Thyroid gland (tissue), 4 donors: ENCODE results near the gene MYO1G. TPM values are rescaled to one million over a fixed set of nuclear protein-coding genes. Genes with fewer than 3 reads are reported as not detected.

ENCODE experiments used
- DNase-seq, 2 donors: peaks; one replicate each; pipeline ENCODE4 v3.0.0-alpha.2; 2019
- H3K27ac ChIP-seq, 3 donors: fragments of 200-600 bp; sonication (generic); 1 replicate in 2 of 3; 2 replicates in 1 of 3; pipeline ENCODE4 v1.5.1; 2016 to 2019; ENCODE audit warnings: mild to moderate bottlenecking in 1 of 3, moderate library complexity in 1 of 3
- H3K27me3 ChIP-seq: fragments of 200-600 bp; sonication (generic); one replicate; pipeline ENCODE4 v1.5.1; 2019
- H3K36me3 ChIP-seq, 2 donors: fragments of 200-600 bp; sonication (generic); one replicate each; pipeline ENCODE4 v1.5.1; 2016 to 2019
- H3K4me1 ChIP-seq, 2 donors: fragments of 200-600 bp; sonication (generic); one replicate each; pipeline ENCODE4 v1.5.1; 2017 to 2019
- H3K4me3 ChIP-seq, 3 donors: fragments of 200-600 bp; sonication (generic); replicated peaks in 1 of 3; 1 replicate in 2 of 3; 2 replicates in 1 of 3; pipeline ENCODE4 v1.5.1; 2016; ENCODE audit warnings: mild to moderate bottlenecking in 1 of 3
- H3K9me3 ChIP-seq: fragments of 200-600 bp; sonication (generic); one replicate; pipeline ENCODE4 v1.5.1; 2017
- POLR2A ChIP-seq, 2 donors: fragments of 450-650 bp; IDR thresholded peaks; one replicate each; pipeline ENCODE4 v1.6.1; 2017; ENCODE audit warnings: antibody characterized with exemption in 2 of 2, mild to moderate bottlenecking in 2 of 2, moderate library complexity in 1 of 2
- WGBS, 2 donors: methylation state at CpG; one replicate each; pipeline ENCODE4 v1.1.5; 2017; 5-methylcytosine and 5-hydroxymethylcytosine counted together
- intact Hi-C: fragments of 100-400 bp; cut with DNase I; formaldehyde crosslinking; loops from one replicate; pipeline ENCODE4 v1.15.1; 2023
- total RNA-seq, 4 donors: library from RNA; depleted of rRNA; stranded (reverse); fragments of >200 nt; gene quantifications; one replicate each; pipeline ENCODE4 v1.2.3, GENCODE V29; 2016
- TF ChIP-seq, protein P1 (sequence below), 6 experiments: fragments of 200-600 bp in 3 of 6; fragments of 450-650 bp in 3 of 6; sonication (generic) in 3 of 6; IDR thresholded peaks; one replicate each; pipeline ENCODE4 v1.5.1; 2016 to 2019; ENCODE audit warnings: antibody characterized with exemption in 6 of 6, mild to moderate bottlenecking in 2 of 6, inconsistent platforms in 1 of 6, moderate library complexity in 1 of 6

Gene MYO1G
- total RNA-seq, 4 donors from 2014 or later: 0.78 to 3.8 (median 2.0) TPM

GRCh38 chr7:44958645-44959344 is 20.0 kb downstream of the MYO1G start:
- no peaks in the 10 kb centered on the region for H3K9me3 ChIP-seq

DNA sequence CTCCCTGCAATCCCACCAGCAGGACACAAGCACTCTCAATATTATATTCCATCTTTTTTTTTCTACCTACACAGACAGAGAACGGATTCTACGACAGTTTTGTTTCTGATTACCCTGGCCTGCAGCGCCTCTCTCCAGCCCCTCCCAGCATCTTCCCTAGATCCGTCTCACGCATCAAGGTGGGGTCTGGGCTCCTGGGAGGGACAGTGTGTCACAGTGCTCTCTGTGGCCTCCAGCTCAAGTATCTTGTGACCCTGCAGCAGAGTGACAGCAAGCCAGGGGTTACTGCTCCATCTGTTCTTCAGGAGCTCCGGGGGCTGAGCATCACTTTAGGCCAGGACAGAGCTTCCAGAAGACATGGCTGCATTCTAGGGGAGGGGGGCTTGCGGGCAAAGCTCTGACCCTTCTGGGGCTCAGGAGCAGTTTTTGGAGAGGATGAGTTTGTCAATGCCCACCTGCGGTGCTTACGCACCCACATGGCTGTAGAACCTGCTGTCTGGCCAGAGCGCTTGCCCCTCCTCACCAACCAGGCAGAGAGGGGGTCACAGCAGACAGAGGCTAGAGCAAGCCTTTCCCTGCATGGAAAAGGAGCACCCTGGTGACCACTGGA is 22.6 kb downstream of the MYO1G start:
- no peak for DNase-seq
- no peak for TF ChIP-seq POLR2A (IDR thresholded peaks at IDR 0.05)
- TF ChIP-seq, protein P1, sequence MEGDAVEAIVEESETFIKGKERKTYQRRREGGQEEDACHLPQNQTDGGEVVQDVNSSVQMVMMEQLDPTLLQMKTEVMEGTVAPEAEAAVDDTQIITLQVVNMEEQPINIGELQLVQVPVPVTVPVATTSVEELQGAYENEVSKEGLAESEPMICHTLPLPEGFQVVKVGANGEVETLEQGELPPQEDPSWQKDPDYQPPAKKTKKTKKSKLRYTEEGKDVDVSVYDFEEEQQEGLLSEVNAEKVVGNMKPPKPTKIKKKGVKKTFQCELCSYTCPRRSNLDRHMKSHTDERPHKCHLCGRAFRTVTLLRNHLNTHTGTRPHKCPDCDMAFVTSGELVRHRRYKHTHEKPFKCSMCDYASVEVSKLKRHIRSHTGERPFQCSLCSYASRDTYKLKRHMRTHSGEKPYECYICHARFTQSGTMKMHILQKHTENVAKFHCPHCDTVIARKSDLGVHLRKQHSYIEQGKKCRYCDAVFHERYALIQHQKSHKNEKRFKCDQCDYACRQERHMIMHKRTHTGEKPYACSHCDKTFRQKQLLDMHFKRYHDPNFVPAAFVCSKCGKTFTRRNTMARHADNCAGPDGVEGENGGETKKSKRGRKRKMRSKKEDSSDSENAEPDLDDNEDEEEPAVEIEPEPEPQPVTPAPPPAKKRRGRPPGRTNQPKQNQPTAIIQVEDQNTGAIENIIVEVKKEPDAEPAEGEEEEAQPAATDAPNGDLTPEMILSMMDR (IDR thresholded peaks at IDR 0.05): no peak
- intact Hi-C loops: no loop called here
- Histone ChIP-seq H3K27me3 (no peaks in the 10 kb centered on the region), H3K27ac (no peak overlapping the region), H3K36me3 (no peaks in the 10 kb centered on the region), H3K4me3 (no peak overlapping the region), H3K9me3 (no peaks in the 10 kb centered on the region), H3K4me1 (no peaks in the 10 kb centered on the region)
- 89 to 92% methylated on average over 10 of the region's 10 CpGs for WGBS, 2 donors

More at GRCh38 chr7:44958645-44959344, 20.0 kb downstream of the MYO1G start:
- DNase-seq: no peak
- no peaks in the 10 kb centered on the region for H3K36me3 ChIP-seq
- H3K4me1 ChIP-seq: peaks cover 9 to 12% of the 10 kb centered on the region in 2 donors
- WGBS, 2 donors: 70 to 78% methylated on average over 8 of the region's 8 CpGs
- H3K4me3 ChIP-seq: no peak overlapping the region
- intact Hi-C loops: no loop called here
- no peak overlapping the region for H3K27ac ChIP-seq
- no peaks in the 10 kb centered on the region for H3K27me3 ChIP-seq
- TF ChIP-seq, protein P1 (IDR thresholded peaks at IDR 0.05): no peak
- no peak for TF ChIP-seq POLR2A (IDR thresholded peaks at IDR 0.05)

GRCh38 chr7:44955733-44956132 is 23.1 kb downstream of the MYO1G start:
- 70 to 89% methylated on average over 2 of the region's 2 CpGs for WGBS, 2 donors
- H3K9me3 ChIP-seq: no peaks in the 10 kb centered on the region
- no peak overlapping the region for H3K4me3 ChIP-seq
- no peak for DNase-seq
- H3K4me1 ChIP-seq: no peaks in the 10 kb centered on the region
- no peaks in the 10 kb centered on the region for H3K27me3 ChIP-seq
- no peaks in the 10 kb centered on the region for H3K36me3 ChIP-seq
- no peak for TF ChIP-seq POLR2A (IDR thresholded peaks at IDR 0.05)
- TF ChIP-seq, protein P1 (IDR thresholded peaks at IDR 0.05): no peak
- intact Hi-C loops: no loop called here
- no peak overlapping the region for H3K27ac ChIP-seq

DNA sequence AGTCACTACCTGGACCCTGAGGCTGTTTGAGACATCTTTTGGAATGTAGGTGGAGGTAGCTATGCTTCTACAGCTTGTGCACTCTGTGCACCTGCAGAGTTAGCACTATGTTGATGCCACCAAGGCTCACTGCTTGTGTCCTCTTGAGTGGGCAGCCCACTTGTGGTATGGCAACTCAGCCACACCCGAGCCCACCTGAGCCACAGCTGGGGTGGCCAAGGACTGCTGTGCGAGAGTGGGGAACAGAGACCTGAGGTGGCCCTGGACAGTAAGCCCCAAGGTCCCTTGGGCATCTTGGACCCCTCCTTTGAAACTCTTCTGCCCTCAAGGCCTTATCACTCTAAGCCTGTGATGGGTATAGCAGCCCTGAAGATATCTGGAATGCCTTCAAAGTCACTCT is 25.7 kb downstream of the MYO1G start:
- Histone ChIP-seq H3K36me3 (no peaks in the 10 kb centered on the region), H3K27ac (no peak overlapping the region), H3K9me3 (no peaks in the 10 kb centered on the region), H3K4me1 (no peaks in the 10 kb centered on the region), H3K27me3 (no peaks in the 10 kb centered on the region), H3K4me3 (no peak overlapping the region)
- intact Hi-C loops: no loop called here
- no peak for TF ChIP-seq POLR2A (IDR thresholded peaks at IDR 0.05)
- TF ChIP-seq, protein P1 (IDR thresholded peaks at IDR 0.05): no peak
- DNase-seq: no peak
- WGBS, 2 donors: 60% methylated on average over 1 of the region's 2 CpGs; no CpG with 5 or more reads in 1 of the 2 donors

DNA sequence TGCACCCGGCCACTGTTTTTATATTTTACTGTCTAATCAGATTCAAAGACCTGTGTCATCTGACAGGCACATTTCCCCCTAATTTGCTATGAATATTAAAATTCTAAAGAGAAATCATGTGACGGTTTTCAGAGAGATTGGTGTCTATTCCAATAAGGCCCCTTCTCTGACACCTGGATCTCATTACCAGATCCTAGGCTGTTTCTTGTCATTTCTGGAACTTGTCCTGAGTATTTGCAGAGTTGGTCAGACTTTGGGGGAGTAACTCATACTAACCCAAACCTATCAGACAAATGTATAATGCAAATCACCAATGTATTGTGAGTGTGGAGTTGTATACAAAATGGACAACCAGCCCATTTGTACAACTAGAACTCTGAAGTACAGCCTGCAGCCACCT is 29.5 kb downstream of the MYO1G start:
- H3K27me3 ChIP-seq: no peaks in the 10 kb centered on the region
- H3K36me3 ChIP-seq: no peaks in the 10 kb centered on the region
- no peak overlapping the region for H3K27ac ChIP-seq
- H3K9me3 ChIP-seq: no peaks in the 10 kb centered on the region
- H3K4me1 ChIP-seq: no peaks in the 10 kb centered on the region
- intact Hi-C loops: no loop called here
- TF ChIP-seq, protein P1 (IDR thresholded peaks at IDR 0.05): no peak
- no peak for TF ChIP-seq POLR2A (IDR thresholded peaks at IDR 0.05)
- no peak for DNase-seq
- no peak overlapping the region for H3K4me3 ChIP-seq
- 83 to 87% methylated on average over 2 of the region's 2 CpGs for WGBS, 2 donors
